AG04449 (cell line): ENCODE data around the gene FIGN.

Experiments used
- CTCF ChIA-PET: fragments of 350-600 bp; formaldehyde crosslinking; extraction: SDS; loops from one replicate; lab custom pipeline; 2021; ENCODE audit warnings: antibody characterized with exemption; lab: Yijun Ruan, JAX
- POLR2A ChIA-PET: fragments of 400-600, 350-600 bp; formaldehyde crosslinking; extraction: SDS; loops from one replicate; lab custom pipeline; 2020; ENCODE audit warnings: antibody characterized with exemption, inconsistent platforms; lab: Yijun Ruan, JAX
- DNase-seq: peaks from one replicate; pipeline ENCODE4 v3.0.0-alpha.2; 2010; ENCODE audit warnings: low read depth, low spot score
- H3K4me3 ChIP-seq: 2 replicates; pipeline ENCODE4 v1.5.1; 2011; ENCODE audit warnings: low read depth, mild to moderate bottlenecking, control low read depth, low read length
- CTCF ChIP-seq: IDR thresholded peaks from one replicate; pipeline ENCODE4 v1.5.1; 2011; ENCODE audit warnings: mild to moderate bottlenecking, moderate library complexity, low read length, control low read depth, inconsistent platforms; ENCODE audit not compliant: insufficient read depth; ENCODE audit errors: missing control alignments

FIGN gene

GRCh38 chr2:163741435-163741834, 5.6 kb upstream of the FIGN start:
- DNase-seq, result no peak
- CTCF ChIA-PET, result interaction anchor here (1.4 kb wide), 1 partner anchor 37 kb away, joined by 3 read pairs; no protein-coding TSS in a partner anchor
- POLR2A ChIA-PET, result no interaction called here
- TF ChIP-seq CTCF, result no peak
- H3K4me3 ChIP-seq, result no peak overlapping the region

DNA sequence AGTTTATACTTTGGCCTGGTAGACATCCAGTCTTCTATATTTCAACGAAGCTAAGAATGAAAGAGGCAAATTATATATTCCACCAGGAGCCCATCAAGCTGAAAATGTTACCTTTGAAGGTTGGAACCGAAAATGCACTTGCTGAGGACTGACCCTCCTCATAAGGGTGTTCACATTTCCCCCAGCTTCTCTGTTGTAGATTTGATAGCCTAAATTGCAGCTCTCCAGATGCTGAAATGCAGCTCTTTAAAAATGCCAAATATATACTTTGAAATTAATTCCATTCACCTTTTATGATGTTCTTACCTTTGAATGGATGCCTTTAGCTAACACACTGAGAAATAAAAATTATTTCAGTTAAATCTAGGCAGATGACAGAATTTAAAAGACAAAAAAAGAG, 1.8 kb upstream of the FIGN start:
- POLR2A ChIA-PET, result no interaction called here
- DNase-seq, result no peak
- CTCF ChIA-PET, result no interaction called here
- TF ChIP-seq CTCF, result no peak
- no peak overlapping the region for H3K4me3 ChIP-seq

DNA sequence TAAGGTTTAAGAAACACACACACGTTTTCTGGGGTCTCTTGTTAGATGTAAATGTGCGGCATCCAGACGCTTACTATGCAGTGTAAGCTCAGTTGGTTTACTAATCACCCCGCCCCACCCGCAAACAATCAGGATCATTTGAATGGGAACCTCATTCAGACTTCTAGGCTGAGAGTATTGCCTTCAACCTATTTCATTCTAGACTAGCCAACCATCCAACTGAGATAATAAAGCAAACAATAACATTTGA, 1.3 kb upstream of the FIGN start:
- POLR2A ChIA-PET, result no interaction called here

GRCh38 chr2:163736433-163737189, 803 bp upstream of the FIGN start:
- TF ChIP-seq CTCF, result peak; percentile 34
- DNase-seq, result no peak
- CTCF ChIA-PET, result no interaction called here
- POLR2A ChIA-PET, result interaction anchor here (0.6 to 1.0 kb wide), 2 partner anchors 17 to 180 kb away, joined by 3 read pairs; no protein-coding TSS in a partner anchor
- peak overlapping the region; percentile 81 for H3K4me3 ChIP-seq

More for the DNA sequence above, 1.3 kb upstream of the FIGN start:
- TF ChIP-seq CTCF, result no peak
- peak overlapping the region; percentile 81 for H3K4me3 ChIP-seq
- DNase-seq, result no peak
- CTCF ChIA-PET, result no interaction called here

DNA sequence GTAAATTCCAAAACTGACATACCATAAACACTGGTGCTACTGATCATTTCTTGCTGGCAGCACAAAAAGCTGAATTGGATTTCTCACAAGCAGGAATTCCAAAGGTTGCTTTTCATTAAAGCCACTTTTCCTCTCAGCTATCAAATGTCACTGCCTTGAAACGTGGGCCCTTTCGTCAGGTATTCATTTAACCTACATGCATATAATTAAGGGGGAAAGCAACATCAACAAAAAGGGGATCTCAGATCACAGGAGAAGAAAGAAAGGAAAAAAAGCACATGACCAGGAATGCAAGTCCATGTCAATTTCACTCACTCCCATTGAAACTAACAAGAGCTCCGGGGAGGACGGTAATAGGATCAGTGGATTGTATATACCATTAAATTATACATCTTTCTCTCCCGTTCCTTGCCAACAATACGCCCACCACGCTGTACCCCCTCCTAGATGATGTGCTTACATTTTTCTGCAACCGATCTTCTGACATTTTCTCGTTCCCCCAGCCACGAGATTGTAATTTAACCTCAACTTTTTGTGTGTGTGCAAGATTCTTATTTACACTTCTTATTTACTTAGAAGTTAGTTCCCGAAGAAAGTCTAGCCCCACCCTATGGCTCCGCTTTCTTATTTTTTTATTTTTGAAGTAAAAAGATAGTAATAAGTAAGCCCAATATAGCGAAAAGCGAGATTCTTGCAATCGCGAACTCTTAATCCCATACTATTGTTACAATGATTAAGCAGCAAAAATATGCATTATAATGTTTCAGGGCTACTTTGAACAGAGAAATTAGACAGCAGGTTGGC, 725 bp downstream of the FIGN start:
- peak overlapping the region; percentile 81 for H3K4me3 ChIP-seq
- no peak for DNase-seq
- ChIA-PET CTCF (interaction anchor here (0.6 to 0.9 kb wide), 2 partner anchors 10 to 28 kb away, joined by 3 read pairs; no protein-coding TSS in a partner anchor), POLR2A (interaction anchor here (1.0 kb wide), 1 partner anchor 19 kb away, joined by 3 read pairs; no protein-coding TSS in a partner anchor)
- TF ChIP-seq CTCF, result no peak

DNA sequence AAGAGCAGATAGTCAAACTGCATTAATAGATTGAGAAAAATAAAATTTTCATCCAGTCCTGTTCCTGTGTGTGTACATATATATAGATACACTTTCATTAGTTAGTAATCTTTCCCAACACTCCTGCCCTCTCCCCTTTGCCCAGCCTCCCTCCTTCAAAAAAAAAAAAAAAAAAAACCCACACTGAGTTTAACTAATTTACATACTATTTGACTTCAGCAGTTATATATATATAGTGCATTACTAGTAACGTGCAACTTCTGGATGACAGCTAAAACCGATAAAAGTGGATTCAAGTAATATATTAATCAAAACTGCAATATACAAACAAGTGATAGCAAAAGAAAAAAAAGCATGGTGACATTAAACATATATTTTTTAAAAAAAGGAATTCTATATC, 1.4 kb downstream of the FIGN start:
- DNase-seq, result no peak
- POLR2A ChIA-PET, result no interaction called here
- CTCF ChIA-PET, result interaction anchor here (0.6 to 0.9 kb wide), 2 partner anchors 9 to 28 kb away, joined by 3 read pairs; no protein-coding TSS in a partner anchor
- no peak for TF ChIP-seq CTCF
- H3K4me3 ChIP-seq, result peak overlapping the region; percentile 81
